Gastrocnemius medialis (tissue), 4 donors: Measurements from ENCODE around the gene KCNK6.

Source experiments
- CTCF ChIP-seq, 5 experiments: fragments of 450-650 bp in 3 of 5; fragments of 200-600 bp in 2 of 5; sonication (generic) in 2 of 5; IDR thresholded peaks in 4 of 5; conservative IDR thresholded peaks in 1 of 5; 1 replicate in 4 of 5; 2 replicates in 1 of 5; pipeline ENCODE4 v1.5.1; 2016 to 2019; ENCODE audit warnings: antibody characterized with exemption in 5 of 5, mild to moderate bottlenecking in 3 of 5, moderate library complexity in 3 of 5
- POLR2A ChIP-seq, 2 donors: fragments of 450-650 bp; IDR thresholded peaks; one replicate each; pipeline ENCODE4 v1.6.1; 2017; ENCODE audit warnings: antibody characterized with exemption in 2 of 2, mild to moderate bottlenecking in 2 of 2, moderate library complexity in 2 of 2

- no peak for TF ChIP-seq CTCF (IDR thresholded peaks at IDR 0.05 in 4 of 5, conservative IDR thresholded peaks at IDR 0.05 in 1 of 5)
- TF ChIP-seq POLR2A (IDR thresholded peaks at IDR 0.05) = no peak
Measured at GRCh38 chr19:38362076-38362945, 42.7 kb downstream of the KCNK6 start.
